ENCODE results near the gene ABHD8.
"Not testable (repeated sequence)": the region's sequence is repeated elsewhere in the genome, so short reads cannot be mapped to it uniquely, and the experiment has no call there.

The ABHD8 gene

DNA sequence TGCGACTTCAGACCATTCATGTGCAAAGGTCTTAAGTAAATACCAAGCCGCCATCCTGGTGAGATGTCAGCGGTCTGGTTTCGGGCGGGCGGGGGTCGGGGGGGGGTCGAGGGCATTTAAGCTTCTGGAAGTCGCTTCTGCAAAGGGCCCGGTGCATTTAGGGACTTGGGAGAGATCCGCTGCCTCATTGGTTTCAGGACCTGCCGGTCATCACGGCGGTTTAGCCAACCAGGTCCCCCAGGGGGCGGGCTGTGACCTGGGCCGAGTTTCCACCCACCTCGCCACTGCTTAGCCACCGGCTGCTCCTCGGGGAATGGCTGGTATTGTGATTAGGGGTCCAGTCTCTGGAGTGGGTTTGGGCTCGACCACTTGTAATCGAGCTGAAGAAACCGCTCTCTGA, 13.7 kb downstream of the ABHD8 start:
- DNase-seq, result peak; percentile 65

DNA sequence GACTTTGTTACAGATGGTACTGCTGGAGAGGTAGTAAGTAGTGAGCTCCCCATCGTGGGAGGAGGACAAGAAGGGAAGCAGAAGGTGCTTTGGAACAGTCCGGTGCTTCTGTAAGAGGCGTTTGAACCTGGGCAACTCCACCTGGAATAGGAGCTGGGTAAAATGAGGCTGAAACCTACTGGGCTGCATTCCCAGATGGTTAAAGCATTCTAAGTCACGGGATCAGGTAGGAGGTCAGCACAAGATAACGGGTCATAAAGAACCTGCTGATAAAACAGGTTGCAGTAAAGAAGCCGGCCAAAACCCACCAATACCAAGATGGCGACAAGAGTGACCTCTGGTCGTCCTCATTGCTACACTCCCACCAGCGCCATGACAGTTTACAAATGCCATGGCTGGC, 16.5 kb downstream of the ABHD8 start:
- Mint-ChIP-seq H3K4me1 (peaks cover 8% of the 10 kb centered on the region), H3K36me3 (peaks cover 4% of the 10 kb centered on the region), H3K4me3 (no peak overlapping the region), H3K9me3 (no peaks in the 10 kb centered on the region), H3K27ac (no peak overlapping the region), H3K27me3 (peaks cover 13% of the 10 kb centered on the region)
- DNase-seq, result no peak
- CTCF ChIA-PET, result interaction anchor here (1.5 kb wide), 1 partner anchor 100 kb away, joined by 4 read pairs; no protein-coding TSS in a partner anchor

More for the DNA sequence above, 13.7 kb downstream of the ABHD8 start:
- H3K4me3 Mint-ChIP-seq, result no peak overlapping the region
- peaks cover 17% of the 10 kb centered on the region for H3K27me3 Mint-ChIP-seq
- peaks cover 4% of the 10 kb centered on the region for H3K36me3 Mint-ChIP-seq
- H3K4me1 Mint-ChIP-seq, result peaks cover 12% of the 10 kb centered on the region
- CTCF ChIA-PET, result no interaction called here
- no peak overlapping the region for H3K27ac Mint-ChIP-seq
- H3K9me3 Mint-ChIP-seq, result no peaks in the 10 kb centered on the region

DNA sequence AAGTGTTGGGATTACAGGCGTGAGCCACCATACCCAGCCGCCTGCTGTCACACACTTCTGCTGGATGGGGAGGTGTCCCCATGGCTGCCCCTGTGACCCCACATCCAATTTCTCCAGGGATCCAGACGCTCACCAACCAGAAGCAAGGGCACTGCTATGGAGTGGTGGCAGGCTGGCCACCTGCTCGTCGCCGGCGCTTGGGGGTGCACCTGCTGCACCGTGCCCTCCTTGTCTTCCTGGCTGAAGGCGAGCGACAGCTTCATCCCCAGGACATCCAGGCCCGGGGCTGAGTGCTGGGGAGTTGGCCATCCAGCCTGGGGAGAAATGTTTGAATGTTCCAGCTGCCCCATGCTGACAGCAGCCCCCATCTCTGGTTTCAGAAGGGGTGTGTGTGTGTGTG, 17.0 kb downstream of the ABHD8 start:
- peaks cover 4% of the 10 kb centered on the region for H3K36me3 Mint-ChIP-seq
- H3K27me3 Mint-ChIP-seq, result peaks cover 13% of the 10 kb centered on the region
- no peak for DNase-seq
- H3K4me3 Mint-ChIP-seq, result no peak overlapping the region
- CTCF ChIA-PET, result no interaction called here
- peaks cover 9% of the 10 kb centered on the region for H3K4me1 Mint-ChIP-seq
- no peaks in the 10 kb centered on the region for H3K9me3 Mint-ChIP-seq
- no peak overlapping the region for H3K27ac Mint-ChIP-seq

DNA sequence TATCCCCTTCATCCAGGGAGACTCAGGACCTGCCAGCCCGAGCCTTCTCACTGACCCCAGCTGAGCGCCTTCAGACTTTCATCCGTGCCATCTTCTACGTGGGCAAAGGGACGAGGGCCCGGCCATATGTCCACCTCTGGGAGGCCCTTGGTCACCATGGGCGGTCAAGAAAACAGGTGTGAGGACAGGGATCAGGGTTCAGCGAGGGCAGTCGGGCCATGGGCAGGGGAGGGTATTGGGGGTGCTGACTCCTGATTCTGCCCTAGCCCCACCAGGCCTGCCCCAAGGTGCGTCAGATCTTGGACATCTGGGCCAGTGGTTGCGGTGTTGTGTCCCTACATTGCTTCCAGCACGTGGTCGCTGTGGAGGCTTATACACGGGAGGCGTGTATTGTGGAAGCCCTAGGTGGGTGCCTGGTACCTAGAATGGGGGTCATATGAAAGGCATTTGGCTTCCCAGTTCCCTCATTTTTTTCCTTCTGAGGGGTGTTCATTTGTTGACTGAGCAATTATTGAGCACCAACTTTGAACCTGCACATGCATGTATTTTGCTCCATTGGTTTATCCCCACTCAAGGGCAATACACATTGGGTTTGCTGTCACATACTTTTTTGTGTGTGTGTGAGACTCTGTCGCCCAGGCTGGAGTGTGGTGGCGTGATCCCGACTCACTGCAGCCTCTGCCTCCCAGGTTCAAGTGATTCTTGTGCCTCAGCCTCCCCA, 17.6 kb downstream of the ABHD8 start:
- CTCF ChIA-PET, result no interaction called here
- Mint-ChIP-seq H3K4me1 (peaks cover 9% of the 10 kb centered on the region), H3K27me3 (peaks cover 13% of the 10 kb centered on the region), H3K27ac (no peak overlapping the region), H3K4me3 (no peak overlapping the region), H3K9me3 (no peaks in the 10 kb centered on the region), H3K36me3 (peaks cover 4% of the 10 kb centered on the region)
- DNase-seq, result no peak

DNA sequence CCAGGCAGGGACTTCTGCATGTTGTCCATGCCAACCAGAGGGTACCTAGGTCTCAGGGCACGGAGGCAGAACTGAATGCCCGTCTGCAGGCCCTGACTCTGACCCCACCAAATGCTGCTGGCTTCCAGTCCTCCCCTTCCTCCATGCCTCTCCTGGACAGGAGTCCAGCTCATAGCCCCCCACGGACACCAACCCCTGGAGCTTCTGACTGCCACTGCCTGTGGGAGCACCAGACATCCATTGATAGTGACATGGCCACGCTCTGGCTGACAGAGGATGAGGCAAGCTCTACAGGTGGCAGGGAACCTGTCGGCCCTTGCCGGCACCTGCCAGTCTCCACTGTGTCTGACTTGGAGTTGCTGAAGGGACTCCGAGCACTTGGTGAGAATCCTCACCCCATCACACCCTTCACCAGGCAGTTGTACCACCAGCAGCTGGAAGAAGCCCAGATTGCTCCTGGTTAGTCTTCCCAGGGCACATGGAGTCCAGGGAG, 19.7 kb downstream of the ABHD8 start:
- DNase-seq, result no peak
- H3K27ac Mint-ChIP-seq, result no peak overlapping the region
- CTCF ChIA-PET, result interaction anchor here (0.5 to 3.5 kb wide), 13 partner anchors 8 to 512 kb away, joined by 3 to 15 read pairs (median 4); partner anchors contain the start of genes DDA1 and USHBP1
- H3K36me3 Mint-ChIP-seq, result peaks cover 4% of the 10 kb centered on the region
- H3K4me3 Mint-ChIP-seq, result no peak overlapping the region
- H3K9me3 Mint-ChIP-seq, result no peaks in the 10 kb centered on the region
- H3K27me3 Mint-ChIP-seq, result no peaks in the 10 kb centered on the region
- peaks cover 7% of the 10 kb centered on the region for H3K4me1 Mint-ChIP-seq

DNA sequence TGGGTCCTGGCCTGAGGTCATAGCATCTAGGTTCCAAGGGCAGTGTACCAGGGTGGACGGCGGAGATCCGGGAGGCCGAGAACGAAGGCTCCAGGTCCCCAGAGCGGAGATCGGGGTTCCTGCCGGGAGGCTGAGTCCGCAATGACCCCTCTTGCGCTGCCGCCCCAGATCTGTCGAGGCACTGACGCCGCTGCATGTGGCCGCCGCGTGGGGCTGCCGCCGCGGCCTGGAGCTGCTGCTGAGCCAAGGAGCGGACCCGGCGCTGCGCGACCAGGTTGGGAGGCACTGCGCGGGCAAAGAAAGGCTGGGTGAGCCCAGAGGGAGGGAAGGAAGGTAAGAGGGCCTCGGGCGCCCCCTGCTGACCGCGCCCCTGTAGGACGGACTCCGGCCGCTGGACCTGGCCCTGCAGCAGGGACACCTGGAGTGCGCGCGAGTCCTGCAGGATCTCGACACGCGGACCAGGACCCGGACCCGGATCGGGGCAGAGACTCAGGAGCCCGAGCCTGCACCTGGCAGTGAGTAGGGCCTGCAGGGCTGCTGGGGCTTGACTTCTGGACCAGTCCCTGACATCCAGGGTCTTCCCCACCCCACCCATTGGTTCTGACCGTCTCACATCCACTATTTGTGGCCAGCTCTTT, 20.6 kb downstream of the ABHD8 start:
- peak overlapping the region; percentile 58 for H3K27ac Mint-ChIP-seq
- no peaks in the 10 kb centered on the region for H3K27me3 Mint-ChIP-seq
- H3K4me3 Mint-ChIP-seq, result peak overlapping the region; percentile 83
- H3K4me1 Mint-ChIP-seq, result peaks cover 7% of the 10 kb centered on the region
- H3K36me3 Mint-ChIP-seq, result peaks cover 4% of the 10 kb centered on the region
- CTCF ChIA-PET, result interaction anchor here (0.6 to 3.5 kb wide), 14 partner anchors 10 to 510 kb away, joined by 3 to 15 read pairs (median 7); partner anchors contain the start of genes BABAM1, DDA1 and USHBP1
- no peaks in the 10 kb centered on the region for H3K9me3 Mint-ChIP-seq
- DNase-seq, result peak; percentile 89

DNA sequence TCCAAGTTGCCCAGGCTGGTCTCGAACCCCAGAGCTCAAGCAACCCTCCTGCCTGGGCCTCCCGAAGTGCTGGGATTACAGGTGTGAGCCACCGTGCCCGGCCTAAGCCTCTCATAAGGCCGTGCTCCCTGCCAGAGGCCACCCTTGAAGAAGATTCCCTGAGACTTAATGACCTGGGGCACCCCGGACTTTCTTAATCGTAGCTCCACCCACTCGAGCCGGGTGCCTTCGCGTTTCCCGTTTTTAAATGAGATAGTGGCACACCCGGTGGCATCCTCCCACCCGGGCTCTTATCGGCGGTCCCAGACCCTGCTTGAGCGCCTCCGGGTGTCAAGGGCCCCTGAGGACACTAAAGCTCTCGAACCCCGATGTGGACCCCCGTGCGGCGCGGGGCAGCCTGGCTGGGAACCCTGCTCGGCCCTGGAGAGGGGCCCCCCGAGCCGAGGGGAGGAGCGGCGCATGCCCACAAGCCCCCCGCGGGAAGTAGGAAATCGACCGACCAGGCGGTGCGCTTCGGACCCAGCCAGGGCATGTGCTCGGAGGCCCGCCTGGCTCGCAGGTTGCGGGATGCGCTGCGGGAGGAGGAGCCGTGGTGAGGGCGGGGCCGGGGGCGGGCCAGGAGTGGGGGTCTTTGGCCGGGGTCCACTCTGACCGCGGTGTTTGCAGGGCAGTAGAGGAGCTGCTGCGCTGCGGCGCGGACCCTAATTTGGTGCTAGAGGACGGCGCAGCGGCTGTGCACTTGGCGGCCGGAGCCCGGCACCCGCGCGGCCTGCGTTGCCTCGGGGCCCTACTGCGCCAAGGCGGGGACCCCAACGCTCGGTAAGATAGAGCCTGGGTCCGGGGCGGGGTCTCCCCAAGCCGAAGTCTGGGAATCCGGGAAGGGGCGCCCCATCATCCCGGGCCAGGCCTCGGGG, 21.6 kb downstream of the ABHD8 start, which contains the start of gene ANKLE1:
Gene ANKLE1 (plus strand): TSS at position 511 of the 914 bp plus-strand sequence. CDS start 20 bp downstream, at position 531.
- peak within 1 kb of the TSS; percentile 83 for H3K4me3 Mint-ChIP-seq
- peaks cover 9% of the 10 kb centered on the region for H3K36me3 Mint-ChIP-seq
- peak within 1 kb of the TSS; percentile 58 for H3K27ac Mint-ChIP-seq
- H3K27me3 Mint-ChIP-seq, result no peaks in the 10 kb centered on the region
- H3K4me1 Mint-ChIP-seq, result peaks cover 7% of the 10 kb centered on the region
- DNase-seq, result peak; percentile 67
- CTCF ChIA-PET, result interaction anchor here (0.6 to 3.5 kb wide), 14 partner anchors 9 to 509 kb away, joined by 3 to 15 read pairs (median 7); partner anchors contain the start of genes BABAM1 and USHBP1
- no peaks in the 10 kb centered on the region for H3K9me3 Mint-ChIP-seq

DNA sequence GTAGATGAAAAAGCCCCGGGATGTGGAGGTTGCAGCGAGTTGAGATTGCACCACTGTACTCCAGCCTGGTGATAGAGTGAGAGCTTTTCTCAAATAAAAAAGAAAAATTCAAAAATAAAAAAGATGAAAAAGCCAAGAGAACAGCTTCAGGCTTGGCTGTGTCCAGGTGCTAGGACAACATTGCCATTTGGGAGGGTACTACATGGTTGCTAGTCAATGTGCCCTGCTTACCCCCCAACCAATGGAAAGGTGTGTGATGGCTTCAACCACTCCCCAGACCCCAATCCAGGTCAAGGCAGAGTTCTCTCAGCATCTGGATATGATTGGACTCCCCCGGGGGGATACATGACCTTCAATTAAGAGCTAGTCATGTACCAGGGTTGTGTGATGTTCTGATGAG, 23.8 kb downstream of the ABHD8 start:
- H3K27me3 Mint-ChIP-seq, result no peaks in the 10 kb centered on the region
- no peaks in the 10 kb centered on the region for H3K9me3 Mint-ChIP-seq
- H3K27ac Mint-ChIP-seq, result peak overlapping the region; percentile 11
- CTCF ChIA-PET, result interaction anchor here (1.2 kb wide), 1 partner anchor 24 kb away, joined by 3 read pairs; no protein-coding TSS in a partner anchor
- DNase-seq, result no peak
- no peak overlapping the region for H3K4me3 Mint-ChIP-seq
- peaks cover 7% of the 10 kb centered on the region for H3K4me1 Mint-ChIP-seq
- peaks cover 19% of the 10 kb centered on the region for H3K36me3 Mint-ChIP-seq

DNA sequence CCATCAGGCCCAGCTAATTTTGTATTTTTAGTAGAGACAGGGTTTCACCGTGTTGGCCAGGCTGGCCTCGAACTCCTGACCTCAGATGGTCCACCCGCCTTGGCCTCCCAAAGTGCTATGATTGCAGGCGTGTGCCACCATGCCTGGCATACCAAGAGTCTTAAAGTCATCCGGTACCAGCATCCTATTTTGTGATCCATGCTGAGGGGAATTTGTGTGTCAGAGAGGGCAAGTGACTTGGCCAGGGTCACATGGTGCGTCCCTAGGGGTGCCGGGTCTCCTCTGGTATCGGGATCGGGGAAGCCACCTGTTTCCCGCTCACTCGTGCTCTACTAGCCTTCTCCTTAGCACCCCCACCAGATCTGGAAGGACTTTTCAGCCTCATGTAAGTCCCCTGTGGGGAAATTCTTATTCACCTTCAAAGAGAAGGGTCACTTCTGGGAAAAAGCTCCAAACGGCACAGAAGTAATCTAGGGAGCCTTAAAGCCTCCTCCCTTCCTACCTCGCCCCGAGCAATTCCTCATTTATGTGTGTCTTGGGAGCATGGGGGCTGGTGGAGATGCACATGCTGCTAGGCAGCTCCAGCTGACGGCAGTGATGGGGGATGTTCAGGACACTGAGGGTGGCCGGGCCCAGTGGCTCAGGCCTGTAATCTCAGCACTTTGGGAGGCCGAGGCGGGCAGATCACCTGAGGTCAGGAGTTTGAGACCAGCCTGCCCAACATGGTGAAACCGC, 27.6 kb downstream of the ABHD8 start:
- Mint-ChIP-seq H3K9me3 (no peaks in the 10 kb centered on the region), H3K4me1 (no peaks in the 10 kb centered on the region), H3K27ac (no peak overlapping the region), H3K27me3 (no peaks in the 10 kb centered on the region), H3K4me3 (no peak overlapping the region), H3K36me3 (peaks cover 30% of the 10 kb centered on the region)
- CTCF ChIA-PET, result interaction anchor here (0.6 kb wide), 1 partner anchor 14 kb away, joined by 4 read pairs; no protein-coding TSS in a partner anchor
- no peak for DNase-seq

DNA sequence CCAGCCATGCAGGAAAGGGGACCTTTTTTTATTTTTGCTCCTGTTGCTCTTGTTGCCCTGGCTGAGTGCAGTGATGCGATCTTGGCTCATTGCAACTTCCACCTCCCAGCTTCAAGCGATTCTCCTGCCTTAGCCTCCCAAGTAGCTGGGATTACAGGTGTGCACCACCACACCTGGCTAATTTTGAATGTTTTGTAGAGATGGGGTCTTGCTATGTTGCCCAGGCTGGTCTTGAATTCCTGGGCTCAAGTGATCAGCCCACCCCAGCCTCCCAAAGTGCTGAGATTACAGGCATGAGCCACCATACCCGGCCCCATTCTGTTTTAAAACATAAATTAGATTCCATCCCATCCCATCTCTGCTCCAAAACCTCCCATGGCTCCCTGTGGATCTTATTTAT, 28.3 kb downstream of the ABHD8 start:
- peaks cover 33% of the 10 kb centered on the region for H3K36me3 Mint-ChIP-seq
- H3K4me1 Mint-ChIP-seq, CTCF ChIA-PET, H3K4me3 Mint-ChIP-seq, DNase-seq, H3K9me3 Mint-ChIP-seq, H3K27me3 Mint-ChIP-seq, H3K27ac Mint-ChIP-seq: not testable (repeated sequence)

DNA sequence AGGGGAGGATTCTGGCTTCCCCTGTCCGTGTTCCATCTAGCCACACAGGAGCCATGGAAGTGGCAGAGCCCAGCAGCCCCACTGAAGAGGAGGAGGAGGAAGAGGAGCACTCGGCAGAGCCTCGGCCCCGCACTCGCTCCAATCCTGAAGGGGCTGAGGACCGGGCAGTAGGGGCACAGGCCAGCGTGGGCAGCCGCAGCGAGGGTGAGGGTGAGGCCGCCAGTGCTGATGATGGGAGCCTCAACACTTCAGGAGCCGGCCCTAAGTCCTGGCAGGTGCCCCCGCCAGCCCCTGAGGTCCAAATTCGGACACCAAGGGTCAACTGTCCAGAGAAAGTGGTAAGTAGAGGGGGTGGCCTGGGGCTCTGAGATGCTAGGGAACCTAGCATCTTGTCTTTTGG, 34.5 kb downstream of the ABHD8 start:
- Mint-ChIP-seq H3K9me3 (no peaks in the 10 kb centered on the region), H3K27me3 (no peaks in the 10 kb centered on the region), H3K27ac (no peak overlapping the region), H3K4me1 (peaks cover 36% of the 10 kb centered on the region), H3K36me3 (peaks cover 12% of the 10 kb centered on the region), H3K4me3 (peak overlapping the region; percentile 80)
- CTCF ChIA-PET, result interaction anchor here (2.2 kb wide), 1 partner anchor 13 kb away, joined by 8 read pairs; the partner anchor contains the start of gene ANKLE1
- no peak for DNase-seq

DNA sequence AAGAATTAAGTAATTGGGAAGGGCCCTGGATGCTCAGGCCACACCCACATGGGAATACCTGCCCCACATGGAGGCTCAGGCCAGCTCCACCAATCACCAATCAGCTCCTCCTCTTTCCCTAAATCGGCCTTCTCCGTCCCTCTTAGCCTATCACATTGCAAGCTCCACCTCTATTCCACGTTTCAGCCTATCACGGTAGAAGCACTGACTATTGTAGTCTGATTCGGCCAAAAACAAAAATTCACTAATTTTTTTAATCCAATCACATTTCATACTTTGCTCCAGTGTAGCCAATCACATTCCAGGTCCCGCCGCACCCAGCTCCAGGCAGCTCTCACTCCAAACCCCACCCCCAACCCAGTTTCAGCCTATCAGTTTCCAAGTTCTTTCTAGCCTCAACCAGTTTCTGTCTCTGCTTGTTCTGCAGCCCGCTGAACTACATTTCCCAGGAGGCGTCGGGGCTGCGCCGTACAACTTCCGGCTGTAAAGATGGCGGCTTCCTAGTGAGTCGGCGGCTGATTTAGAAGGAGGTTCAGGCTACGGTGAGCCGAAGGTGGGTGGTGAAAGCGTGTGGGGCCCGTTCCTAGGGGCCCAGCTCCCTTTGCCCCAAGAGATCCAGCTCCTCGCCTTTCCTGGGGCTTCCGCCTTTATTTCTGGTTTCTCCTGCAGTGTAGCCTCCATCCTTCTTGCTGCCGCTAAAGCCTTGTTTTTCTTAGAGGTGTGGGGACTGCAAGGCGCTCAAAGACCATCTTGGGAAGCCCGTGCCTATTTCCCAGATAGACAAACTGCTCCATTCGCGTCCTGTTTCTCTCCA, 36.0 kb downstream of the ABHD8 start, which contains the start of gene BABAM1:
Gene BABAM1 (plus strand): TSS at position 469 of the 814 bp plus-strand sequence. CDS start 1,364 bp downstream, outside the sequence.
- peaks cover 11% of the 10 kb centered on the region for H3K36me3 Mint-ChIP-seq
- peak; percentile 98 for DNase-seq
- CTCF ChIA-PET, result interaction anchor here (0.8 to 2.2 kb wide), 4 partner anchors 9 to 30 kb away, joined by 3 to 8 read pairs (median 5); partner anchors contain the start of gene ANKLE1
- H3K27me3 Mint-ChIP-seq, result no peaks in the 10 kb centered on the region
- peak within 1 kb of the TSS; percentile 85 for H3K27ac Mint-ChIP-seq
- peaks cover 40% of the 10 kb centered on the region for H3K4me1 Mint-ChIP-seq
- no peaks in the 10 kb centered on the region for H3K9me3 Mint-ChIP-seq
- peak within 1 kb of the TSS; percentile 80 for H3K4me3 Mint-ChIP-seq

Data from activated naive CD4-positive, alpha-beta T cell treated with anti-CD3 and anti-CD28 coated beads, Interleukin-2, amount 10 ng/mL, durations not matched to agents 7 days and 5 days (primary cell).